Lower leg skin (tissue), 4 donors: ENCODE data around the gene ZC3H10. TPM values are rescaled to one million over a fixed set of nuclear protein-coding genes. Genes with fewer than 3 reads are reported as not detected.

Source experiments
- DNase-seq, 2 donors: peaks; one replicate each; pipeline ENCODE4 v3.0.0-alpha.2; 2019; ENCODE audit warnings: low spot score in 2 of 2
- H3K4me3 ChIP-seq: fragments of 200-600 bp; sonication (generic); 2 replicates; pipeline ENCODE4 v1.5.1; 2017; ENCODE audit warnings: mild to moderate bottlenecking, low read depth; ENCODE audit not compliant: poor library complexity, severe bottlenecking
- CTCF ChIP-seq, 3 donors: fragments of 450-650 bp; IDR thresholded peaks; one replicate each; pipeline ENCODE4 v1.5.1; 2016; ENCODE audit warnings: antibody characterized with exemption in 3 of 3, mild to moderate bottlenecking in 3 of 3, moderate library complexity in 2 of 3
- POLR2A ChIP-seq, 2 donors: fragments of 450-650 bp; IDR thresholded peaks; one replicate each; pipeline ENCODE4 v1.6.1; 2016 to 2017; ENCODE audit warnings: antibody characterized with exemption in 2 of 2, mild to moderate bottlenecking in 1 of 2, moderate library complexity in 1 of 2
- WGBS, 2 donors: methylation state at CpG; one replicate each; pipeline ENCODE4 v1.1.5; 2018; 5-methylcytosine and 5-hydroxymethylcytosine counted together
- intact Hi-C: fragments of 100-400 bp; cut with DNase I; formaldehyde crosslinking; loops from one replicate; pipeline ENCODE4 v1.15.0; 2023; ENCODE audit warnings: low total_unique reads
- total RNA-seq, 4 donors: library from RNA; depleted of rRNA; stranded (reverse); fragments of >200 nt; gene quantifications; one replicate each; pipeline ENCODE4 v1.1.0, GENCODE V29; 2016

The ZC3H10 gene
- total RNA-seq, 4 donors from 2014 or later = 3.4 to 4.4 (median 3.7) TPM

GRCh38 chr12:56082967-56083366 lies 35.1 kb upstream of the ZC3H10 start:
- 47 to 54% methylated on average over 3 of the region's 3 CpGs for WGBS, 2 donors
- TF ChIP-seq CTCF (IDR thresholded peaks at IDR 0.05) = no peak
- no peak for TF ChIP-seq POLR2A (IDR thresholded peaks at IDR 0.05)
- intact Hi-C loops = no loop called here
- DNase-seq = no peak
- no peak overlapping the region for H3K4me3 ChIP-seq

- intact Hi-C loops = no loop called here
- no peak overlapping the region for H3K4me3 ChIP-seq
- 85 to 92% methylated on average over 15 of the region's 15 CpGs for WGBS, 2 donors
- DNase-seq = no peak
- TF ChIP-seq POLR2A (IDR thresholded peaks at IDR 0.05) = no peak
- no peak for TF ChIP-seq CTCF (IDR thresholded peaks at IDR 0.05)
Observed at GRCh38 chr12:56084958-56085543, 33.0 kb upstream of the ZC3H10 start.

DNA sequence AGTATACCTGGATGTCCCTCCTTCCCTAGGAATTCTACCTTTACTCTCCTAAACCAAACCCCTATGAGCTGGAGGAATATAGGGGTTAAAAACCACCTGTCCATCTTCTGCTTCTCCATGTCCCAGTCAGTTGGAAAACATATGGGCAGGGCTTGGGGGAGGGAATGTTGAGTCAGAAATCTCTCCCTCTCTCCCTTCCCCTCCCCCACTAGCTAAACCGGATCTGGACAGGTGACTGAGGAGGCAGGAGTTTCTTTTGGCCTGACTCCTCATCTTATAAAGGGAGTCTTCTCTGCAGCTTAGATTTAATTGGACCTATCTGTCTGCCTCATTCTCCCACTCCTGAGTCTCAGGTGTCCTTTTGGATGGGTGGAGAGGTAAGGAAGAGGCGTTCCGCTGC lies 32.0 kb upstream of the ZC3H10 start:
- intact Hi-C loops = no loop called here
- 68 to 69% methylated on average over 3 of the region's 3 CpGs for WGBS, 2 donors
- peak in 1 of 2 donors; percentile 54 for DNase-seq
- TF ChIP-seq CTCF (IDR thresholded peaks at IDR 0.05) = no peak
- no peak for TF ChIP-seq POLR2A (IDR thresholded peaks at IDR 0.05)
- no peak overlapping the region for H3K4me3 ChIP-seq

GRCh38 chr12:56086608-56087007 lies 31.5 kb upstream of the ZC3H10 start:
- intact Hi-C loops = no loop called here
- no peak for DNase-seq
- no peak overlapping the region for H3K4me3 ChIP-seq
- no peak for TF ChIP-seq CTCF (IDR thresholded peaks at IDR 0.05)
- no peak for TF ChIP-seq POLR2A (IDR thresholded peaks at IDR 0.05)
- WGBS, 2 donors = 92 to 93% methylated on average over 6 of the region's 6 CpGs

DNA sequence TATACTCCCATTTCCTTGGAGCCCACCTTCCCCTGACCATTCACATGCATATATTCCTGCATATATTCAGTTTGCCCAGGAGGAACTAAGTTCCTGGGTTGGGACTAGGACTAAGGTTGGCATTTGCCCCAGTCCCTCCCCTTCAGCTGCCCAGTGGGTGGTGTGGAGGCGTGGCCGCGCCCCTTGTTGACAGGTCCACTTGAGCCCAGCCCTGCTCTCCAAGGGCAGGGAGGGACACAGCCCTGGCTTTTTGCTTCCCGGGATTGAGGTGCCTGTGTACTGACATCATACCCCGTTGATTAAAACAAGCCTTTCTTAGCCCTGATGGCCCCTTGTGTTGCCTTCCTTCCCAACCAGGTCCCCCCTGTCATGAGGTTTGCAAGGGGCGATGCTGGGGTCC lies 30.8 kb upstream of the ZC3H10 start:
- no peak for DNase-seq
- intact Hi-C loops = no loop called here
- no peak overlapping the region for H3K4me3 ChIP-seq

More for the DNA sequence above, 30.8 kb upstream of the ZC3H10 start:
- TF ChIP-seq POLR2A (IDR thresholded peaks at IDR 0.05) (no peak), CTCF (IDR thresholded peaks at IDR 0.05) (no peak)
- WGBS, 2 donors = 75 to 78% methylated on average over 6 of the region's 6 CpGs
